NCI-H2196 (cell line): Measurements from ENCODE around the gene NAP1L1.
"Not testable (repeated sequence)": the region's sequence is repeated elsewhere in the genome, so short reads cannot be mapped to it uniquely, and the experiment has no call there.

Source experiments
- DNase-seq: peaks from one replicate; lab custom pipeline; 2025; ENCODE audit not compliant: unreplicated experiment; lab: John Stamatoyannopoulos, UW

Gene NAP1L1

GRCh38 chr12:75994069-75994740 is 90.3 kb downstream of the NAP1L1 start:
- DNase-seq: no peak

- no peak for DNase-seq
These were observed 92.7 kb downstream of the NAP1L1 start for GRCh38 chr12:75991753-75992152.

- no peak for DNase-seq
These were observed 94.1 kb downstream of the NAP1L1 start for GRCh38 chr12:75990189-75990912.

- not testable (repeated sequence) for DNase-seq
These were observed 96.8 kb downstream of the NAP1L1 start for GRCh38 chr12:75987709-75988108.
